ENCODE results near the gene PROC.

GRCh38 chr2:127400897-127401756 lies 17.1 kb upstream of the PROC start:
- TF ChIP-seq CTCF (IDR thresholded peaks at IDR 0.05) = no peak
- no peak for TF ChIP-seq POLR2A (IDR thresholded peaks at IDR 0.05)
- TF ChIP-seq POLR2AphosphoS5 (IDR thresholded peaks at IDR 0.05) = peak in 1 of 3 donors; percentile 48
